K562 (cell line): ENCODE data around the gene SEC24C. TPM values are rescaled to one million over a fixed set of nuclear protein-coding genes. Genes with fewer than 3 reads are reported as not detected.

ENCODE experiments used
- ATF1 ChIP-seq, 2 experiments: fragments of 450-650 bp in 1 of 2; IDR thresholded peaks; 2 replicates each; pipeline ENCODE4 v1.6.1; 2016; ENCODE audit warnings: missing compliant biosample characterization in 1 of 2, missing genetic modification characterization in 1 of 2
- C11orf30 ChIP-seq: fragments of 450-650 bp; IDR thresholded peaks from 2 replicates; pipeline ENCODE4 v1.6.1; 2016; ENCODE audit warnings: low read depth, mild to moderate bottlenecking
- HDAC2 ChIP-seq: fragments of 450-650 bp; IDR thresholded peaks from 2 replicates; pipeline ENCODE4 v1.6.1; 2016; ENCODE audit warnings: mild to moderate bottlenecking
- HLTF ChIP-seq: fragments of 450-650 bp; IDR thresholded peaks from 2 replicates; pipeline ENCODE4 v1.6.1; 2016
- KAT7 ChIP-seq: sonication (generic); formaldehyde crosslinking; IDR thresholded peaks from 2 replicates; pipeline ENCODE4 v1.8.0; 2022; ENCODE audit warnings: missing genetic modification reagents, mild to moderate bottlenecking, borderline replicate concordance
- NONO ChIP-seq, 2 experiments: fragments of 200-400 bp in 1 of 2; fragments of 450-650 bp in 1 of 2; formaldehyde crosslinking in 1 of 2; IDR thresholded peaks; 2 replicates each; pipeline ENCODE4 v1.6.1; 2017; ENCODE audit warnings: low read depth in 2 of 2, mild to moderate bottlenecking in 2 of 2, moderate library complexity in 2 of 2, low read length in 1 of 2
- NR4A1 ChIP-seq, 2 experiments: fragments of 250-450 bp in 1 of 2; fragments of 450-650 bp in 1 of 2; sonication (Bioruptor Pico) in 1 of 2; IDR thresholded peaks; 2 replicates each; pipeline versions ENCODE4 v1.4.0 to v1.6.1; 2016 to 2020; ENCODE audit warnings: mild to moderate bottlenecking in 2 of 2, missing compliant biosample characterization in 1 of 2, missing genetic modification characterization in 1 of 2, moderate library complexity in 1 of 2
- POLR2A ChIP-seq: fragments of 450-650 bp; conservative IDR thresholded peaks from 2 replicates; pipeline ENCODE4 v1.6.1; 2016
- RFX5 ChIP-seq: IDR thresholded peaks from 2 replicates; pipeline ENCODE4 v1.6.1; 2011; ENCODE audit warnings: low read depth, mild to moderate bottlenecking, improper control_type of control experiment, low read length
- SMARCB1 ChIP-seq: IDR thresholded peaks from 2 replicates; pipeline ENCODE4 v1.6.1; 2011; ENCODE audit warnings: improper control_type of control experiment, low read depth; ENCODE audit not compliant: insufficient read length
- SUPT5H ChIP-seq: fragments of 450-650 bp; IDR thresholded peaks from 2 replicates; pipeline ENCODE4 v1.6.1; 2016
- TEAD4 ChIP-seq, 2 experiments: sonication (generic) in 1 of 2; formaldehyde crosslinking in 1 of 2; IDR thresholded peaks; 2 replicates each; pipeline versions ENCODE4 v1.6.1 to v1.8.0; 2012 to 2022; ENCODE audit warnings: borderline replicate concordance in 1 of 2, inconsistent platforms in 1 of 2, low read length in 1 of 2, mild to moderate bottlenecking in 1 of 2, missing genetic modification reagents in 1 of 2
- U2AF1 ChIP-seq: fragments of 200-400 bp; formaldehyde crosslinking; optimal IDR thresholded peaks from 2 replicates; pipeline ENCODE3; 2017; ENCODE audit warnings: mild to moderate bottlenecking, low read depth, low read length, moderate library complexity
- ZFPM2 ChIP-seq: fragments of 250-450 bp; sonication (Bioruptor Pico); IDR thresholded peaks from 2 replicates; pipeline ENCODE4 v1.5.1; 2022; ENCODE audit warnings: mild to moderate bottlenecking
- ZNF318 ChIP-seq, 2 experiments: fragments of 450-650 bp; IDR thresholded peaks; 2 replicates each; pipeline ENCODE4 v1.6.1; 2016; ENCODE audit warnings: mild to moderate bottlenecking in 2 of 2, borderline replicate concordance in 1 of 2, low read depth in 1 of 2, moderate library complexity in 1 of 2
- ZNF512 ChIP-seq: IDR thresholded peaks from 2 replicates; pipeline ENCODE4 v1.6.1; 2016; ENCODE audit warnings: missing genetic modification characterization, missing compliant biosample characterization
- ZNF77 ChIP-seq: fragments of 250-450 bp; sonication (Bioruptor Pico); IDR thresholded peaks from 2 replicates; pipeline ENCODE4 v1.5.0; 2020
- ZNF79 ChIP-seq: fragments of 250-450 bp; sonication (Bioruptor Pico); IDR thresholded peaks from 2 replicates; pipeline ENCODE4 v1.4.0; 2020; ENCODE audit warnings: low read depth, mild to moderate bottlenecking, moderate library complexity
- polyA plus RNA-seq, 8 experiments: library from polyadenylated mRNA; depleted of rRNA in 4 of 8; stranded (reverse) in 5 of 8; unstranded in 3 of 8; fragments of >200 nt; fragmentation: Nextera tagmentation in 2 of 8; fragmentation: Illumina TruSeq in 1 of 8; extraction: Ambion mirVana in 2 of 8; extraction: Trizol in 1 of 8; gene quantifications; 2 replicates each; pipeline versions ENCODE4 v1.2.1 to v1.2.3, GENCODE V29; 2011 to 2014; ENCODE audit warnings: inconsistent platforms in 1 of 8, missing spikeins in 1 of 8
- total RNA-seq, 7 experiments: library from RNA; depleted of rRNA in 6 of 7; stranded (reverse); fragments of >200 nt in 6 of 7; fragmentation: Illumina TruSeq in 2 of 7; extraction: Trizol in 2 of 7; gene quantifications; 2 replicates each; pipeline versions ENCODE4 v1.2.1 to v1.2.3, GENCODE V29; 2011 to 2021; ENCODE audit warnings: low replicate concordance in 1 of 7

The SEC24C gene
- total and polyA plus RNA-seq, 9 of the 15 experiments (the other 6 are each of a cell fraction or from before 2014, with no cell fraction given) = 19.0 to 115 (median 70.5) TPM

- TF ChIP-seq ZNF318 (IDR thresholded peaks at IDR 0.05; ENCODE audit: borderline replicate concordance in 1 of 2, low read depth in 1 of 2) (no peak), SMARCB1 (no peak), U2AF1 (no peak), HLTF (no peak), RFX5 (no peak), NR4A1 (CRISPR knock-in tag; IDR thresholded peaks at IDR 0.05) (no peak; the same call in 1 of the 2 replicates), NR4A1 (tag; IDR thresholded peaks at IDR 0.05) (no peak), ZFPM2 (CRISPR knock-in tag) (no peak), SUPT5H (peak; percentile 97), ZNF79 (CRISPR knock-in tag) (no peak), POLR2A (peak; percentile 97), TEAD4 (IDR thresholded peaks at IDR 0.05; ENCODE audit: low read length) (no peak; the same call in 1 of the 2 replicates), TEAD4 (CRISPR knock-in tag; IDR thresholded peaks at IDR 0.05; ENCODE audit: borderline replicate concordance) (no peak), ZNF512 (tag) (no peak), C11orf30 (peak; percentile 96), NONO (IDR thresholded peaks at IDR 0.05; ENCODE audit: low read depth in 2 of 2, low read length in 1 of 2) (0 out of 4 replicates have a peak, but pooled peaks of 1 of the 2 experiments have one; percentile 65), ATF1 (CRISPR knock-in tag; IDR thresholded peaks at IDR 0.05) (no peak), ATF1 (tag; IDR thresholded peaks at IDR 0.05) (peak; percentile 70), ZNF77 (no peak), HDAC2 (no peak; the same call in 1 of the 2 replicates), KAT7 (CRISPR knock-in tag) (no peak)
These were observed 37.9 kb downstream of the SEC24C start, which contains the start of gene CHCHD1 (continued) for GRCh38 chr10:73781879-73782748.
